ENCODE measurements around the gene ZNF672. TPM values are rescaled to one million over a fixed set of nuclear protein-coding genes. Genes with fewer than 3 reads are reported as not detected.

The ZNF672 gene
- polyA plus RNA-seq, 1 of the 3 experiments (the other 2 are of a cell fraction) = 14.2 TPM

DNA sequence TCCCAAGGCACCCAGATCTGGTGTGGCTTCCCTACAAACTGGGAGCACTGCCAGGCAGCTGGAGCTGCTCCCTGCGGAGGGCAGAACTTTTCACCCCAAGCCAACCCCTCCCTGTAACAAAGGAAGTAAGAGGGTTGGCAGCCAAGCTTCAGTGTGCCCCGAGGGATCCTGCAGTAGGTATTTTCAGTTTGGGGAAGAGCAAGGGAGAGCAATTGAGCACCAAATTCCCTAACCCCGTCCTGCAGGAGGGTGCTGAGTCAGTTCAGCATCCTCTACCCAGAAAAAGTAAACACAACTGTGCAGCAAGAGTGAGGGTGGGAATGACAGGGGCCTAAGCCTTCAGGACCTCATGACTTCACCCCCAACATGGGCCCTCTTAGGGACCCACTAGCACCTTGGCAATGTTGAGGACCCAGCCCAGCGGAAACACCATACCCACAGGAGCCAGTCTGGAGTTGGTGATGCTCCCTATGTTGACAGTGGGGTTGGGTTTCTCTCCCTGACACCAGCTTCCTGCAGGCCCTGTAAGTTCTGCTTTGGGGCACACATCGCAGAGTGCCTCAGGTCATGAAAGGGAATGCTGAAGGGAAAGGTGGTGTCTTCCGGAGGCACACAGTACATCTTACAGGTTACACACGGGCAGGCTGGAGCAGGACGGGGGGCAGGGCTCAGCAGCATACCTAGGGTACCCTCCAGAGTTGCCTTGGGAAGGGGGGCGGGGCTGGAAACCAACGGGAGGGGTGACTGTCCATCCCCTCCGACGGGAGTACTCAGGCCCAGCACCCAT, 27.1 kb upstream of the ZNF672 start (continued):
- TF ChIP-seq, protein P1, sequence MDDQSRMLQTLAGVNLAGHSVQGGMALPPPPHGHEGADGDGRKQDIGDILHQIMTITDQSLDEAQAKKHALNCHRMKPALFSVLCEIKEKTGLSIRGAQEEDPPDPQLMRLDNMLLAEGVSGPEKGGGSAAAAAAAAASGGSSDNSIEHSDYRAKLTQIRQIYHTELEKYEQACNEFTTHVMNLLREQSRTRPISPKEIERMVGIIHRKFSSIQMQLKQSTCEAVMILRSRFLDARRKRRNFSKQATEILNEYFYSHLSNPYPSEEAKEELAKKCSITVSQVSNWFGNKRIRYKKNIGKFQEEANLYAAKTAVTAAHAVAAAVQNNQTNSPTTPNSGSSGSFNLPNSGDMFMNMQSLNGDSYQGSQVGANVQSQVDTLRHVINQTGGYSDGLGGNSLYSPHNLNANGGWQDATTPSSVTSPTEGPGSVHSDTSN (IDR thresholded peaks at IDR 0.05) = no peak
- TF ChIP-seq, protein P2, sequence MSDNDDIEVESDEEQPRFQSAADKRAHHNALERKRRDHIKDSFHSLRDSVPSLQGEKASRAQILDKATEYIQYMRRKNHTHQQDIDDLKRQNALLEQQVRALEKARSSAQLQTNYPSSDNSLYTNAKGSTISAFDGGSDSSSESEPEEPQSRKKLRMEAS (IDR thresholded peaks at IDR 0.05; ENCODE audit: low read depth) = no peak
- TF ChIP-seq FOXJ3 (CRISPR knock-in tag; IDR thresholded peaks at IDR 0.05) (no peak), NRF1 (IDR thresholded peaks at IDR 0.05; ENCODE audit: low read depth, low read length) (no peak), NFIC (IDR thresholded peaks at IDR 0.05; ENCODE audit: borderline replicate concordance) (no peak), TCF12 (IDR thresholded peaks at IDR 0.05) (no peak), GABPA (IDR thresholded peaks at IDR 0.05; ENCODE audit: low read depth) (no peak), FOXM1 (IDR thresholded peaks at IDR 0.05; ENCODE audit: low read depth) (no peak)
- TF ChIP-seq, protein P3, sequence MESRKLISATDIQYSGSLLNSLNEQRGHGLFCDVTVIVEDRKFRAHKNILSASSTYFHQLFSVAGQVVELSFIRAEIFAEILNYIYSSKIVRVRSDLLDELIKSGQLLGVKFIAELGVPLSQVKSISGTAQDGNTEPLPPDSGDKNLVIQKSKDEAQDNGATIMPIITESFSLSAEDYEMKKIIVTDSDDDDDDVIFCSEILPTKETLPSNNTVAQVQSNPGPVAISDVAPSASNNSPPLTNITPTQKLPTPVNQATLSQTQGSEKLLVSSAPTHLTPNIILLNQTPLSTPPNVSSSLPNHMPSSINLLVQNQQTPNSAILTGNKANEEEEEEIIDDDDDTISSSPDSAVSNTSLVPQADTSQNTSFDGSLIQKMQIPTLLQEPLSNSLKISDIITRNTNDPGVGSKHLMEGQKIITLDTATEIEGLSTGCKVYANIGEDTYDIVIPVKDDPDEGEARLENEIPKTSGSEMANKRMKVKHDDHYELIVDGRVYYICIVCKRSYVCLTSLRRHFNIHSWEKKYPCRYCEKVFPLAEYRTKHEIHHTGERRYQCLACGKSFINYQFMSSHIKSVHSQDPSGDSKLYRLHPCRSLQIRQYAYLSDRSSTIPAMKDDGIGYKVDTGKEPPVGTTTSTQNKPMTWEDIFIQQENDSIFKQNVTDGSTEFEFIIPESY (IDR thresholded peaks at IDR 0.05; ENCODE audit: borderline replicate concordance, low read depth) = no peak
- TF ChIP-seq, protein P4, sequence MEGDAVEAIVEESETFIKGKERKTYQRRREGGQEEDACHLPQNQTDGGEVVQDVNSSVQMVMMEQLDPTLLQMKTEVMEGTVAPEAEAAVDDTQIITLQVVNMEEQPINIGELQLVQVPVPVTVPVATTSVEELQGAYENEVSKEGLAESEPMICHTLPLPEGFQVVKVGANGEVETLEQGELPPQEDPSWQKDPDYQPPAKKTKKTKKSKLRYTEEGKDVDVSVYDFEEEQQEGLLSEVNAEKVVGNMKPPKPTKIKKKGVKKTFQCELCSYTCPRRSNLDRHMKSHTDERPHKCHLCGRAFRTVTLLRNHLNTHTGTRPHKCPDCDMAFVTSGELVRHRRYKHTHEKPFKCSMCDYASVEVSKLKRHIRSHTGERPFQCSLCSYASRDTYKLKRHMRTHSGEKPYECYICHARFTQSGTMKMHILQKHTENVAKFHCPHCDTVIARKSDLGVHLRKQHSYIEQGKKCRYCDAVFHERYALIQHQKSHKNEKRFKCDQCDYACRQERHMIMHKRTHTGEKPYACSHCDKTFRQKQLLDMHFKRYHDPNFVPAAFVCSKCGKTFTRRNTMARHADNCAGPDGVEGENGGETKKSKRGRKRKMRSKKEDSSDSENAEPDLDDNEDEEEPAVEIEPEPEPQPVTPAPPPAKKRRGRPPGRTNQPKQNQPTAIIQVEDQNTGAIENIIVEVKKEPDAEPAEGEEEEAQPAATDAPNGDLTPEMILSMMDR (IDR thresholded peaks at IDR 0.05) = no peak

DNA sequence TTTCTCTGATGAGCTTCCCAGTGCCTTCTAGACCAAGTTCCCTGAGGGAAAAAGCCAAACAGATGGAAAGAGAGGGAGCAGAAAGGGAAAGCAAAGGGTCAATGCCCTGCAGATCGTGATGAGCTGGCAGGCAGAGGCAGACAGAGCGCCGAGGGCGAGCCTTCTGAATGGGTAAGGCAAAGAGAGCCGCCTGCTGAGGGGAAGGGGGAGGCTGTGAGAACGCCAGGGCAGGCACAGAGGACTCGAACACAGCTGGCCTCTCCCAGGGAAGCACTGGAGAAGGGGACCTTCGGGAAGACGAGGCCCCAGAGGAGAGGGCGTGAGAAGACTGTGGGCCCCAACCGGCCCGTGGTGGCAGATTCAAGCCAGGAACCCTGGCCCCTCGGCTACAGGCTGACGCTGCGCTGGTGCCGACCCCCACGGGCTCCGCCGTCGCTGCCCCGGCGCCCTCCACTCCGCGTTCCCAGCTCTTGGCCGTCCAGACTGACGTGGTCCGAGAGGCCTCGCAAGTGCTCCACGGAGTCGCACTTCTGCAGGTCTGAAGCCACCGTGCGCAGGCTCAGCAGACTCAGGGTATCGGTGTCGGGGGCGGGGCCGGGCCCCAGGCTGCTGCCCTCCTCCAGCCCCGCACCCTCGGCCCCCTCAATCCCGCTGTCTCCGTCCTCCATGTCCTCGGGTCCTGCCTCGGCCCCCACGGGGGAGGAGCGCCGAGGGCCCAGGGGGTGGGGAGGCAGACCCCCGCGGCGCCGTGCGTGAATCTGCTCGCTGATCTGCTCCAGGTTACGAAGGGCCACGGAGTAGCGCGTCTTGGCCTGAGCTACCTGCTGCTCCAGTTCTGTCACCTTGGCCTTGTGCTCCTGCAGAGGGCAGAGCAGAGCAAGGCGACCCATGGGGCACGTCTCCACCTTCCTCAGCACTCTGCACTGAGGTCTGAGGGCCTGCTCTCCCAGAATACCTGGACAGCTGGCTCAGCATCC, 26.2 kb upstream of the ZNF672 start:
- H4K20me1 ChIP-seq (ENCODE audit: insufficient read depth) = no peaks in the 10 kb centered on the region
- no peaks in the 10 kb centered on the region for H3F3A ChIP-seq (replicated peaks; ENCODE audit: insufficient read depth)
- no peak overlapping the region for H3K27ac ChIP-seq (ENCODE audit: low read depth in 2 of 2, low read length in 1 of 2)
- no peak overlapping the region for H3K4me3 ChIP-seq (ENCODE audit: low read depth in 2 of 2, low read length in 1 of 2)
- H3K79me2 ChIP-seq (ENCODE audit: insufficient read depth) = peaks cover 2% of the 10 kb centered on the region; the same call in 1 of the 2 replicates
- no peak overlapping the region for H3K4me2 ChIP-seq
- no peaks in the 10 kb centered on the region for H3K9me3 ChIP-seq
- TF ChIP-seq, protein P5, sequence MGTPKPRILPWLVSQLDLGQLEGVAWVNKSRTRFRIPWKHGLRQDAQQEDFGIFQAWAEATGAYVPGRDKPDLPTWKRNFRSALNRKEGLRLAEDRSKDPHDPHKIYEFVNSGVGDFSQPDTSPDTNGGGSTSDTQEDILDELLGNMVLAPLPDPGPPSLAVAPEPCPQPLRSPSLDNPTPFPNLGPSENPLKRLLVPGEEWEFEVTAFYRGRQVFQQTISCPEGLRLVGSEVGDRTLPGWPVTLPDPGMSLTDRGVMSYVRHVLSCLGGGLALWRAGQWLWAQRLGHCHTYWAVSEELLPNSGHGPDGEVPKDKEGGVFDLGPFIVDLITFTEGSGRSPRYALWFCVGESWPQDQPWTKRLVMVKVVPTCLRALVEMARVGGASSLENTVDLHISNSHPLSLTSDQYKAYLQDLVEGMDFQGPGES (IDR thresholded peaks at IDR 0.05; ENCODE audit: low read depth, low read length) = no peak
- no peak for TF ChIP-seq MEF2A (IDR thresholded peaks at IDR 0.05; ENCODE audit: borderline replicate concordance, low read depth)
- TF ChIP-seq, protein P2 (IDR thresholded peaks at IDR 0.05; ENCODE audit: low read depth) = no peak
- no peak for TF ChIP-seq YY1 (IDR thresholded peaks at IDR 0.05; ENCODE audit: low read depth)
- no peak for TF ChIP-seq RFX5 (IDR thresholded peaks at IDR 0.05; ENCODE audit: low read length)
- TF ChIP-seq GABPA (IDR thresholded peaks at IDR 0.05; ENCODE audit: low read depth) = no peak
- TF ChIP-seq POLR2AphosphoS5 (IDR thresholded peaks at IDR 0.05; ENCODE audit: low read depth, low read length) = no peak
- TF ChIP-seq, protein P6, sequence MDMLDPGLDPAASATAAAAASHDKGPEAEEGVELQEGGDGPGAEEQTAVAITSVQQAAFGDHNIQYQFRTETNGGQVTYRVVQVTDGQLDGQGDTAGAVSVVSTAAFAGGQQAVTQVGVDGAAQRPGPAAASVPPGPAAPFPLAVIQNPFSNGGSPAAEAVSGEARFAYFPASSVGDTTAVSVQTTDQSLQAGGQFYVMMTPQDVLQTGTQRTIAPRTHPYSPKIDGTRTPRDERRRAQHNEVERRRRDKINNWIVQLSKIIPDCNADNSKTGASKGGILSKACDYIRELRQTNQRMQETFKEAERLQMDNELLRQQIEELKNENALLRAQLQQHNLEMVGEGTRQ (IDR thresholded peaks at IDR 0.05; ENCODE audit: borderline replicate concordance, low read depth, low read length) = no peak
- no peak for TF ChIP-seq FOXJ3 (CRISPR knock-in tag; IDR thresholded peaks at IDR 0.05)
- H3K4me1 ChIP-seq (ENCODE audit: control insufficient read depth in 1 of 2, insufficient read depth in 2 of 2, low read depth in 1 of 2, low read length in 1 of 2) = peaks cover 0 to 9% of the 10 kb centered on the region in 2 experiments; a peak in 1 of 4 replicates
- H3K9ac ChIP-seq = no peak overlapping the region
- H3K9me2 ChIP-seq = no peaks in the 10 kb centered on the region
- H2AFZ ChIP-seq (ENCODE audit: low read depth) = no peak overlapping the region
- ChIA-PET POLR2A (no interaction called here), CTCF (interaction anchor here (0.8 to 9.9 kb wide), 2 partner anchors 11 to 186 kb away, joined by 3 to 122 read pairs; no protein-coding TSS in a partner anchor)
- WGBS (ENCODE audit: low lambda C conversion rate) = 93% methylated on average over 21 of the region's 57 CpGs
- no peaks in the 10 kb centered on the region for H3K27me3 ChIP-seq (ENCODE audit: insufficient read depth)
- peaks cover 13 to 56% of the 10 kb centered on the region in 2 experiments for H3K36me3 ChIP-seq (replicated peaks in 1 of 2; ENCODE audit: control insufficient read depth in 1 of 2, insufficient read depth in 2 of 2, low read length in 1 of 2)
- DNase-seq = no peak

Measured in SK-N-SH (cell line).